ENCODE data around the gene CCDC68.

DNA sequence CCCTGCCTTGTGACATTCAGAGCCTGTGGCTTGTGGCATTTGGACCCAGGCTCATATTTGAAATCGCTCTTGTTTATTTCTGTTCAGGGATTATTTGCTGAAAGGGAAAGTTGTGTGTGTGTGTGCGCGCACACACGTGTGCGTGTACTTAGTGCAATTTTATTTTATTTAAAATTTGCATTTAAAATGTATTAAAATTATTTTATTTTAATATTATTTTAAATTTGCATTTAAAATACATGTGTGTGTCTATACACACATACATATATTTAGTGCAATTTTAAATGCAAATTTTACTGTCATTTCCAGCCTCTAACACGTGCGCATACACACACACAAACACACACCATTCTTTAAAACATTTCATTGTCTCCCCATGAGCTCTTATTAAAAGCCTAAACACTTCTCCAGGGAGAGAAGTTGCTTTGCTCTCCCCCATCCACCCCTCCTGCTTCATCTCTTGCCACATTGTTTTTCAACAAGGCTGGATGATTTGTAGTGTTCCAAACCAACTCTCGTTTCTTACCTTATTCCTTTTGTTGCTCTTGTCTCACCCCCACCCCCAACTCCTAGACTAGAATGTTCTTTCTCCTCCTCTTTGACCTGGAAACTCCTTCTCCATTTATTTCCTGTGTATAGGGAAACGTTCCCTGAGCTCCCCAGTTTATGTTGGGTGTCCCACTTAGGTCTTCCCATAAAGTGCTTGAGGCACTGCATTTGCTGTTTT, 3.8 kb upstream of the CCDC68 start:
- TF ChIP-seq, protein P1, sequence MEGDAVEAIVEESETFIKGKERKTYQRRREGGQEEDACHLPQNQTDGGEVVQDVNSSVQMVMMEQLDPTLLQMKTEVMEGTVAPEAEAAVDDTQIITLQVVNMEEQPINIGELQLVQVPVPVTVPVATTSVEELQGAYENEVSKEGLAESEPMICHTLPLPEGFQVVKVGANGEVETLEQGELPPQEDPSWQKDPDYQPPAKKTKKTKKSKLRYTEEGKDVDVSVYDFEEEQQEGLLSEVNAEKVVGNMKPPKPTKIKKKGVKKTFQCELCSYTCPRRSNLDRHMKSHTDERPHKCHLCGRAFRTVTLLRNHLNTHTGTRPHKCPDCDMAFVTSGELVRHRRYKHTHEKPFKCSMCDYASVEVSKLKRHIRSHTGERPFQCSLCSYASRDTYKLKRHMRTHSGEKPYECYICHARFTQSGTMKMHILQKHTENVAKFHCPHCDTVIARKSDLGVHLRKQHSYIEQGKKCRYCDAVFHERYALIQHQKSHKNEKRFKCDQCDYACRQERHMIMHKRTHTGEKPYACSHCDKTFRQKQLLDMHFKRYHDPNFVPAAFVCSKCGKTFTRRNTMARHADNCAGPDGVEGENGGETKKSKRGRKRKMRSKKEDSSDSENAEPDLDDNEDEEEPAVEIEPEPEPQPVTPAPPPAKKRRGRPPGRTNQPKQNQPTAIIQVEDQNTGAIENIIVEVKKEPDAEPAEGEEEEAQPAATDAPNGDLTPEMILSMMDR (CRISPR knock-in tag; IDR thresholded peaks at IDR 0.05), result no peak
- no peak for TF ChIP-seq POLR2AphosphoS5 (IDR thresholded peaks at IDR 0.05; ENCODE audit: low read depth, low read length)
- TF ChIP-seq SNAPC2 (CRISPR knock-in tag; IDR thresholded peaks at IDR 0.05), result no peak
- TF ChIP-seq TBX2 (CRISPR knock-in tag; IDR thresholded peaks at IDR 0.05; ENCODE audit: borderline replicate concordance), result no peak
- TF ChIP-seq, protein P2, sequence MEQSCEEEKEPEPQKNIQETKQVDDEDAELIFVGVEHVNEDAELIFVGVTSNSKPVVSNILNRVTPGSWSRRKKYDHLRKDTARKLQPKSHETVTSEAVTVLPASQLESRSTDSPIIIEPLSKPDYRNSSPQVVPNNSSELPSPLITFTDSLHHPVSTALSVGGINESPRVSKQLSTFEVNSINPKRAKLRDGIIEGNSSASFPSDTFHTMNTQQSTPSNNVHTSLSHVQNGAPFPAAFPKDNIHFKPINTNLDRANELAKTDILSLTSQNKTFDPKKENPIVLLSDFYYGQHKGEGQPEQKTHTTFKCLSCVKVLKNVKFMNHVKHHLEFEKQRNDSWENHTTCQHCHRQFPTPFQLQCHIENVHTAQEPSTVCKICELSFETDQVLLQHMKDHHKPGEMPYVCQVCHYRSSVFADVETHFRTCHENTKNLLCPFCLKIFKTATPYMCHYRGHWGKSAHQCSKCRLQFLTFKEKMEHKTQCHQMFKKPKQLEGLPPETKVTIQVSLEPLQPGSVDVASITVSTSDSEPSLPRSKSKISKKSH (CRISPR knock-in tag; IDR thresholded peaks at IDR 0.05; ENCODE audit: borderline replicate concordance), result no peak

Measured in HepG2 (cell line).